ENCODE measurements around the gene KIF25. TPM values are rescaled to one million over a fixed set of nuclear protein-coding genes. Genes with fewer than 3 reads are reported as not detected.

The KIF25 gene
- total and polyA plus RNA-seq, 11 donors, result 0.11 to 0.29 (median 0.16) TPM; not detected in 5

DNA sequence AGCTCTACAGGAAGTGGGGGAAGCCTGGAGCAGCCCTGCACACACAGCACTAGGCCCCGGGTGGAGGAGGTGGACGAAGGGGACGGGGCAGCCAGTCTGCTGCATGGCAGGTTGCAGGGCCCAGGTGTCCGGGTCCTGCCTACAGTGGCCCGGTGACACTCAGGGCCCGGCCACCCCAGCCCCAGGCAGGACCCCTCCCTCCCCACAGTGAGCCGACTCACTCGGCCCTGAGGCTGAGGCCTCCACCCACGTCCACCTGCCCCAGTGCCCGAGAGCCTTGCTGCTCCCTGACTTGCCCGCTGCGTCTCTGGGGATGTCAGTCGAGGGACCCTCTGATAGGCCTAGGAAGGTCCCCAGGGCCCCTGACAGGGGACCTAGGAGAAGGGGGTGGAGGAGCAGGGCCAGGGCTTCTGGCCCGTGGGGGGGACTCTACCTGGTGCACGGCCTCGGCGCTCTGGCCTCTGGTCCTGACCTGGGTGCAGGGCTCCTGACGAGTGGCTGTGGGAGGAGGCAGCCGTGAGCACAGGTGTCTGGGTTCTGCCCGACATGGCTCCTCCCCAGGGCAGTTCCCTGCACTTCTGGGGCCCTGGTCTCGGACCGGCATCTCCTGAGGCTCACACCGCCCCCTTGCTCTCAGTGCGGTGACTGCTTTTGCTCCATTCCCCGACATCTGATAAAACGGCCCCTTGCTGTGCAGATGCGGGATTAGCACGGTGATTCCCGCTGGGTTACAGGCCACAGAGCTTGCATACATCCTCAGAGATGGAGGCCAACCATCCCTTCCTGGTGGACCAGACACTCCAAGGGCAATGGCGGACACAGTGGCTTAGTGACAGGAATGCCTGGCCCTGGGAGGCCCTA, 61.5 kb downstream of the KIF25 start:
- no peak overlapping the region for H3K4me3 ChIP-seq
- TF ChIP-seq, protein P1, sequence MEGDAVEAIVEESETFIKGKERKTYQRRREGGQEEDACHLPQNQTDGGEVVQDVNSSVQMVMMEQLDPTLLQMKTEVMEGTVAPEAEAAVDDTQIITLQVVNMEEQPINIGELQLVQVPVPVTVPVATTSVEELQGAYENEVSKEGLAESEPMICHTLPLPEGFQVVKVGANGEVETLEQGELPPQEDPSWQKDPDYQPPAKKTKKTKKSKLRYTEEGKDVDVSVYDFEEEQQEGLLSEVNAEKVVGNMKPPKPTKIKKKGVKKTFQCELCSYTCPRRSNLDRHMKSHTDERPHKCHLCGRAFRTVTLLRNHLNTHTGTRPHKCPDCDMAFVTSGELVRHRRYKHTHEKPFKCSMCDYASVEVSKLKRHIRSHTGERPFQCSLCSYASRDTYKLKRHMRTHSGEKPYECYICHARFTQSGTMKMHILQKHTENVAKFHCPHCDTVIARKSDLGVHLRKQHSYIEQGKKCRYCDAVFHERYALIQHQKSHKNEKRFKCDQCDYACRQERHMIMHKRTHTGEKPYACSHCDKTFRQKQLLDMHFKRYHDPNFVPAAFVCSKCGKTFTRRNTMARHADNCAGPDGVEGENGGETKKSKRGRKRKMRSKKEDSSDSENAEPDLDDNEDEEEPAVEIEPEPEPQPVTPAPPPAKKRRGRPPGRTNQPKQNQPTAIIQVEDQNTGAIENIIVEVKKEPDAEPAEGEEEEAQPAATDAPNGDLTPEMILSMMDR (IDR thresholded peaks at IDR 0.05), result no peak
- no peak for TF ChIP-seq POLR2A (IDR thresholded peaks at IDR 0.05)
- WGBS, 4 donors, result 94 to 97% (median 96%) methylated on average over 15 to 30 of the region's 30 CpGs
- ATAC-seq (no peak), DNase-seq (no peak)
- H3K36me3 ChIP-seq, result no peaks in the 10 kb centered on the region
- intact Hi-C loops (cut with DNase I), result loop anchor here in 5 of 10 donors (5.0 to 10.0 kb wide), 4 partner anchors 48 to 147 kb away; no protein-coding TSS in a partner anchor
- no peak overlapping the region for H3K27ac ChIP-seq
- peaks cover 13 to 42% (median 25%) of the 10 kb centered on the region in 12 donors for H3K4me1 ChIP-seq
- no peaks in the 10 kb centered on the region for H3K9me3 ChIP-seq
- no peaks in the 10 kb centered on the region for H3K27me3 ChIP-seq

DNA sequence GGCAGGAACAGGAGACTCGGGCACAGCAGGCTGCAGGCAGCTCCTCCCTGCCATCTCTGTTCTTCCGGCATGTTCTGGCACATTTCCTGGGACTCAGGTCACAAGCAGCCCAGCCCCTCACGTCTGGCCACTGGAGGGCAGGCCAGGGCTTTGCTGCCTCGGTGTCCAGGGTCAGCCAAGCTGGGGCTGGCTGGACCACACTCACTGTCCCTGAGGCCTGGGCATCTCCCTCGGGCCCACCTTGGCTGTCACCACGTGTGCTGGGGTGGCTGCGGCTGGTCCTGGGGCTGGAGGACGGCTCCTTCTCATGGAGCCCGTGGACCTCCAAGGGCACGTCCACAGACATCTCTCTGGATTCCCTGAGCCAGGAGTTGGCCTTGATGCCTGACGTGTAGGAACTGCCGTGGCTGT, 63.1 kb downstream of the KIF25 start:
- Histone ChIP-seq H3K27me3 (no peaks in the 10 kb centered on the region), H3K9me3 (no peaks in the 10 kb centered on the region), H3K4me1 (peaks cover 3 to 26% (median 9%) of the 10 kb centered on the region in 12 donors), H3K4me3 (no peak overlapping the region), H3K36me3 (no peaks in the 10 kb centered on the region), H3K27ac (no peak overlapping the region)
- peak; percentile 74 to 82 (median 80) for DNase-seq
- intact Hi-C loops (cut with DNase I), result loop anchor here (1.0 to 10.0 kb wide), 6 partner anchors 57 to 296 kb away; no protein-coding TSS in a partner anchor
- ATAC-seq, result peak; percentile 59 to 88 (median 77)
- TF ChIP-seq POLR2A (IDR thresholded peaks at IDR 0.05), result no peak
- TF ChIP-seq, protein P1 (IDR thresholded peaks at IDR 0.05), result peak; percentile 42 to 79 (median 68)
- WGBS, 4 donors, result 10 to 81% (median 47%) methylated on average over 3 to 12 of the region's 12 CpGs

DNA sequence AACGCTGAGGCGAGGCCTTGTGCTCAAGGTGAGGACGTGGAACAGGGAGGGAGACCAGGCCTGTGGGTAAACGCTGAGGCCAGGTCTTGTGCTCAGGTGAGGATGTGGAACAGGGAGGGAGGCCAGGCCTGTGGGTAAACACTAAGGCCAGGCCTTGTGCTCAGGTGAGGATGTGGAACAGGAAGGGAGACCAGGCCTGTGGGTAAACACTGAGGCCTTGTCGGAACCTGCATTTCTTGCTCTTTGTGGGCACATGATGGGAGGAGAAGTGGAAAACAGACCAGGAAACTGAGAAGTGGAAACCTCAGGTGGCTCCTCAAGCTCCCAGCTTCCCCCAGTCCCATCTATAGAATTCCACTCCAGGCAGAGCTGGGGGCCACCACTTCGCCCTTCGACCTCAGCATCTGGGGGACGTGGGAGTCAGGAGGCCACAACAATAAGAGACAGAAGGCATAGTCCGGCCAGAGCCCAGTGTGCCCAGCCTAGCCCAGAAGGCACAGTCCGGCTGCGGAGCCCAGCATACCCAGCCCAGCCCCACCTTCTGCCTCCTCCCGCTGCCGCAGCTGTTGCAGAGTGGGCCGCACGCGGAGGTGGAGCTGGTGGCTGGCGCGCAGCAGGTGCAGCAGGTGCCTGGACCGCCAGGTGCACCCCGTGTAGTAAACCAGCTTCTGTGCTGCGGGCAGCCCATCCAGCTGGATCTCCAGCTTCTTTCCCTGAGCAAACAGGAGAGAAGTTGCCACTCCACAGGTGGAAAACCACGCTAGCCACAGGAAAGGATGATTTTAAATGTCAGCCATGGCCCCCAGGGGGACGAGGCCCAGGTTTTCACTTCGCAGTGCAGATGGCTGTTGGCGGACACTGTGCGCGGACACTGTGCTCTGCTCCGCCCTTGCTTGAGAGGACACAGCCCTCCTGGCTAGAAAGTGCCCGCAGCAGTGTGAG, 64.1 kb downstream of the KIF25 start:
- intact Hi-C loops (cut with DNase I), result loop anchor here (2.0 to 10.0 kb wide), 5 partner anchors 56 to 295 kb away; no protein-coding TSS in a partner anchor
- H3K4me1 ChIP-seq, result peaks cover 0 to 16% (median 6%) of the 10 kb centered on the region in 12 donors
- 93 to 95% (median 94%) methylated on average over 25 to 29 of the region's 29 CpGs for WGBS, 4 donors
- DNase-seq, result no peak
- no peaks in the 10 kb centered on the region for H3K36me3 ChIP-seq
- H3K4me3 ChIP-seq, result no peak overlapping the region
- TF ChIP-seq, protein P1 (IDR thresholded peaks at IDR 0.05), result no peak
- no peak for TF ChIP-seq POLR2A (IDR thresholded peaks at IDR 0.05)
- H3K27me3 ChIP-seq, result no peaks in the 10 kb centered on the region
- ATAC-seq, result no peak
- H3K9me3 ChIP-seq, result no peaks in the 10 kb centered on the region
- no peak overlapping the region for H3K27ac ChIP-seq

All from heart left ventricle (tissue), 16 donors.